ENCODE data around the gene TXNL4A. TPM values are rescaled to one million over a fixed set of nuclear protein-coding genes. Genes with fewer than 3 reads are reported as not detected.

The TXNL4A gene
- total and polyA plus RNA-seq, 12 donors, result 63.3 to 144 (median 91.6) TPM

DNA sequence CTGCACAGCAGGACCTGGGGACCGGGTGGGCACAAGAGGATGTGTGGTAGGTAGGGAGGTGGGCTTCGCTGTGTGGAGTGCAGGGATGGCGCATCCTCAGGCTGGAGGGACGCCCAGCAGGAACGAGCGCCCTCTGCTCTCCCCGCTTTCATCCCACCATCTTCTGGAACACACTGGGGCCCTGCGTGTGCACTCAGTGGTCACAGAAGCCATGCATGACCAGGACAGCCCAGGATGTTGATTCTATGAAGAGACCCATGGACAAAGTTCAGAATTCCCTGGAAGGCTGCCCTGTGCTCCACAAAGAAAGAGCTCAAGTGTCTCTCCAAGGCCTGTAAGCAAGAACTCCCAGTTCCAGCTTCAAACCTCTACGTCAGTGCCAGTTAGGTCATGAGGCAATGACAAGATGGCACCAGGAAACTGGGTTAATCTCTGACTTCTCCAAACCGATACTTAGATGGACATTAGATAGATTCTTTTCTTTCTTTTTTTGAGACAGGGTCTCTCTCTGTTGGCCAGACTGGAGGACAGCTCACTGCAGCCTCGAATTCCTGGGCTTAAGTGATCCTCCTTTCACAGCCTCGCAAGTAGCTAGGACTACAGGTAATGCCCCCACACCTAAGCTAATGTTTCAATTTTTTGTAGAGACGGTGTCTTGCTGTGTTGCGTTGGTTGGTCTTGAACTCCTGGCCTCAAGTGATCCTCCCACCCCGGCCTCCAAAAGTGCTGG, 40.3 kb downstream of the TXNL4A start:
- no peaks in the 10 kb centered on the region for H3K27me3 ChIP-seq
- H3K4me1 ChIP-seq, result peaks cover 10 to 77% (median 63%) of the 10 kb centered on the region in 9 donors
- DNase-seq, result no peak
- no peak overlapping the region for H3K4me3 ChIP-seq
- intact Hi-C loops (cut with DNase I), result loop anchor here in 1 of 10 donors (10.0 kb wide), 1 partner anchor 87 kb away; the partner anchor contains the start of gene RBFA
- H3K36me3 ChIP-seq, result peaks cover 0 to 37% (median 5%) of the 10 kb centered on the region in 9 donors
- H3K9me3 ChIP-seq, result no peaks in the 10 kb centered on the region
- WGBS, 2 donors, result 90 to 93% methylated on average over 15 of the region's 15 CpGs
- H3K27ac ChIP-seq, result no peak overlapping the region
- no peak for ATAC-seq
- TF ChIP-seq, protein P1, sequence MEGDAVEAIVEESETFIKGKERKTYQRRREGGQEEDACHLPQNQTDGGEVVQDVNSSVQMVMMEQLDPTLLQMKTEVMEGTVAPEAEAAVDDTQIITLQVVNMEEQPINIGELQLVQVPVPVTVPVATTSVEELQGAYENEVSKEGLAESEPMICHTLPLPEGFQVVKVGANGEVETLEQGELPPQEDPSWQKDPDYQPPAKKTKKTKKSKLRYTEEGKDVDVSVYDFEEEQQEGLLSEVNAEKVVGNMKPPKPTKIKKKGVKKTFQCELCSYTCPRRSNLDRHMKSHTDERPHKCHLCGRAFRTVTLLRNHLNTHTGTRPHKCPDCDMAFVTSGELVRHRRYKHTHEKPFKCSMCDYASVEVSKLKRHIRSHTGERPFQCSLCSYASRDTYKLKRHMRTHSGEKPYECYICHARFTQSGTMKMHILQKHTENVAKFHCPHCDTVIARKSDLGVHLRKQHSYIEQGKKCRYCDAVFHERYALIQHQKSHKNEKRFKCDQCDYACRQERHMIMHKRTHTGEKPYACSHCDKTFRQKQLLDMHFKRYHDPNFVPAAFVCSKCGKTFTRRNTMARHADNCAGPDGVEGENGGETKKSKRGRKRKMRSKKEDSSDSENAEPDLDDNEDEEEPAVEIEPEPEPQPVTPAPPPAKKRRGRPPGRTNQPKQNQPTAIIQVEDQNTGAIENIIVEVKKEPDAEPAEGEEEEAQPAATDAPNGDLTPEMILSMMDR (IDR thresholded peaks at IDR 0.05), result no peak

DNA sequence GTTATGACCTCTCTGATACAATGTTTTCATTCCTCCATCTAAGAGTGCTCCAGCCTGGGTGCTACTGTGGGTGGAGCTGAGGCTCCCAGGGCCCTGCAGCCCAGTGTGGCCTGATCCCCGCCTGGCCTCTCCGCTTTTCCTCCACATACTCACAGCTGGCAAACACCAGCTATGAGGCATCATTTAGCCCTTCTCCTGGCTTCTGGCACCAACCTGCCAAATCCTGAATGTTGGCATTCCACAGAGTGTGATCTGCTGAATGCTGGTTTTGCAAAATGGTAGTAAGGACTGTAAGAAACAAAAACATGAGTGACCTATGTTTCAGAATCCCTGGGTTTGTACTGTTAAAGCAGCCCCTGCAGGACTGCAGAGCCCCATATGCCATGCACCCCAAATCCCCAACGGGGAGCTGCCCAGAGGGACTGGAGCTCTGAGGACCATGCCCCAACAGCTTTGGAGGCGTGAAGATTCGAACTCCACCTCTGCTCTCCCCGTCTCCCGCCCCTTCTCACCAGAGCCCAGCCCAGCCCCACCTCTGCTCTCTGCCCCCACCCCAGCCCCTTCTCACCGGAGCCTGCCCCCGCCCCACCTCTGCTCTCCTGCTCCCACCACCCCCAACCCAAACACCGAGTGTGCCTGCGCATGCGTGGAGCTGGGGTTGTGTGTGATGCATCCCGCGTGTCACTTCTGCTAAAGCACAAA, 41.2 kb downstream of the TXNL4A start:
- no peak for ATAC-seq
- H3K36me3 ChIP-seq, result peaks cover 0 to 45% (median 11%) of the 10 kb centered on the region in 9 donors
- TF ChIP-seq, protein P1 (IDR thresholded peaks at IDR 0.05), result no peak
- DNase-seq, result no peak
- no peaks in the 10 kb centered on the region for H3K9me3 ChIP-seq
- H3K4me1 ChIP-seq, result peaks cover 10 to 82% (median 64%) of the 10 kb centered on the region in 9 donors
- intact Hi-C loops (cut with DNase I), result loop anchor here in 1 of 10 donors (10.0 kb wide), 1 partner anchor 88 kb away; the partner anchor contains the start of gene RBFA
- no peak overlapping the region for H3K4me3 ChIP-seq
- peak overlapping the region in 1 of 10 donors; percentile 6 for H3K27ac ChIP-seq
- no peaks in the 10 kb centered on the region for H3K27me3 ChIP-seq
- WGBS, 2 donors, result 91 to 95% methylated on average over 14 of the region's 14 CpGs

DNA sequence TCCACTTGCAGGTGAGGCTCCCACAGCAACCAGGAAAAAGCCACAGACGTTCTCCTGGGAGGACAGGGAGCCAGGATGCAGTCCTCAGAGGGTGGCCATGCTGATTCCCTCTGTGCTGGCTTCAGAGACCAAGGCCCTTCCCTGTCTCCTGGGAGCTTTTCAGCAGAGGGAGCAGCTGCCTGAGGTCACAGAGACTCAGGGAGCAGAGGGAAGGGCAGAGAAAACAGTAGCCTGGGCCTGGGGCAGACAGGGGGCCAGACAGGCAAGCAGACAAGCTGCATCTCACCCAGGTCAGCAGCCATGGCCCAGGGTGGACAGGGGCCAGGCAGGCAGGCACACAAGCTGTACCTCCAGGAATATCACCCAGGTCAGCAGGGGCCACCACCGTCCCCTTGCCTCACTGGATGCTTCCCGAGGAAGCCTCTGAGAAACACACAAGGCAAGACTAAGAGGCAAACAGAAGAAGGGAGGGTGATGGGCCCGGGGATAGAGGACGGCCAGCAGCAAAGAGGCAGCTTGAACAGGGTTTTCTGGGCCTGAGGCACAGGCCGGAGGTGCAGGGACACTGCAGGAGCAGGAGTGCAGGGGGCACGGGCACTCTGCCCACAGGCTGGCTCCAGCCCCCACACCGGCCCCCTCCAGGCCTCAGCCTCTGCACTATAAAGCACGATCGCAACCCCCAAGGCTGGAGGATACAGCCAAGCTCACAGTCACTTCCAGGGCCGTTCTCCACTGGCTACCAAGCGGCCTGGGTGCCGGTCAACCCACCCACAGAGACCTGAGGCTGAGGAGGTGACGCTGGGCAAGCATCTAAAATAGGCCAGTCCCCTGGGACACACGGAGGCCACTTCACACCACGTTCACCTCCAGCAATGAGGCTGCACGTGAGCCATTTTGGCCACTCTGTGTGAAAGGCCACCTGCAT, 43.0 kb downstream of the TXNL4A start:
- TF ChIP-seq, protein P1 (IDR thresholded peaks at IDR 0.05), result no peak
- H3K27ac ChIP-seq, result no peak overlapping the region
- peak in 1 of 8 donors; percentile 26 for ATAC-seq
- H3K36me3 ChIP-seq, result peaks cover 0 to 63% (median 18%) of the 10 kb centered on the region in 9 donors
- no peak for DNase-seq
- WGBS, 2 donors, result 71 to 74% methylated on average over 17 of the region's 17 CpGs
- H3K4me3 ChIP-seq, result no peak overlapping the region
- H3K9me3 ChIP-seq, result no peaks in the 10 kb centered on the region
- no peaks in the 10 kb centered on the region for H3K27me3 ChIP-seq
- H3K4me1 ChIP-seq, result peaks cover 10 to 93% (median 57%) of the 10 kb centered on the region in 9 donors
- intact Hi-C loops (cut with DNase I), result loop anchor here in 1 of 10 donors (10.0 kb wide), 1 partner anchor 89 kb away; the partner anchor contains the start of gene RBFA

Measured in heart right ventricle (tissue), 16 donors.